Midbrain (tissue), 1 donor: Measurements from ENCODE around the gene TEAD3.

ENCODE experiments used
- DNase-seq: peaks from one replicate; lab custom pipeline; 2025; lab: John Stamatoyannopoulos, UW

TEAD3 gene

DNA sequence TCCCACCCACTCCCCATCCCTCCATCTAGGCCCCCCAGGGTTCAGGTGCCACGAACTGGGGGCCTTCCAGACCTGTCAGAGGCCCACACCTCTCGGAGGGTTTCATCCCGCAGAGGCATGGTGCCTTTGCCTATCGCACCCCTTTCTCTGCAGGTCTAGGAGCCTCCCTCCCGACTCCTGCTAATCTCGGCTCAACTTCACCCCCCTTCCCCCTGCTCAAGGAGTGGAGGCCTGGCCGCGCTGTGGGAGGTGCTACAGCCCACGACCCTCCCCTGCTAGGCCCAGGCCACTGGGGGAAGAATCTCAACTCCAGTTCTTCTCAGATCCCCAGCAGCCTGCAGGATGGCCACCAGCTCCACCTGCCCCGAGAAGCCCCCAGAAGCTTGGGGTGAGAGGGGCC, 15.9 kb upstream of the TEAD3 start, which contains the start of gene TULP1:
Gene TULP1, minus strand, starts transcription at position 157 of the 400 bp plus-strand sequence. Its CDS starts 38 bp downstream, at position 119.
- no peak for DNase-seq

DNA sequence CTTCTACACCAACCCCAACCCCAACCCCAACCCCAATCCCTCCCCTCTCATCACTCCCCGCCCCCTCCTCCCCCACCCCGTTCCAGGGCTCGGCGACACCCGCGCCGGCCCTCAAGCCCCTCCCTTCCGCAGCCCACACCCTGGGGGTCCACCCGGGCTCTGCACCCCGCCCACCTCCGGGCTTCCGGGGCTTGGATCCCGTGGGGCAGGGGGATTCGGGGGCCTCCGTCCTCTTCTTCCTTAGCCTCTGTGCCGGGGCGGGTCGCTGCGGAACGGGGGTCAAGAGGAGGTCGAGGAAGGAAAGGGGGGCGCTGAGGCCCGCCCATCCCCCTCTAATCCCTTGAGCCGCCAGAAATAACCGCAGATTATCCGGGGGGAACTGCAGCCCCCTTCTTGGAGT, 15.1 kb upstream of the TEAD3 start:
- DNase-seq, result no peak

DNA sequence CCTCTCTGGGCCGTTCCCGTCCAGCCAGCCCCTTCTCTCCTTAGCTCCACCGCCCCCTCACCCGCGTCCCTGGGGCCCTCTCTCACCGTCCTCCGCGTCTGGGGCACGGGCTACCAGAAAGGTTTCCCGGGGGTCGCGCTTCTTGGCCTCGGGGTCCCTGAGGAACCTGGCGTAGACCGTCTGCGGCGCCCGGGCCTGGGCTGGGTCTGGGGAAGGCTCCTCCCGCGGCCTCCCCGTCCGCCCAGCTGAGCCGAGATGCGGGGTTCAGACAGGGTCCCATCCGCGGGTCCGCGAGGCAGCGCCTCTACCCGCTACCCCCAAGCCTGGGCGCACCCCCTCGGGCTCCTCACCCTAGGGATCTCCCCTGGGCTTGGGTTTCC, 14.7 kb upstream of the TEAD3 start:
- DNase-seq, result no peak

DNA sequence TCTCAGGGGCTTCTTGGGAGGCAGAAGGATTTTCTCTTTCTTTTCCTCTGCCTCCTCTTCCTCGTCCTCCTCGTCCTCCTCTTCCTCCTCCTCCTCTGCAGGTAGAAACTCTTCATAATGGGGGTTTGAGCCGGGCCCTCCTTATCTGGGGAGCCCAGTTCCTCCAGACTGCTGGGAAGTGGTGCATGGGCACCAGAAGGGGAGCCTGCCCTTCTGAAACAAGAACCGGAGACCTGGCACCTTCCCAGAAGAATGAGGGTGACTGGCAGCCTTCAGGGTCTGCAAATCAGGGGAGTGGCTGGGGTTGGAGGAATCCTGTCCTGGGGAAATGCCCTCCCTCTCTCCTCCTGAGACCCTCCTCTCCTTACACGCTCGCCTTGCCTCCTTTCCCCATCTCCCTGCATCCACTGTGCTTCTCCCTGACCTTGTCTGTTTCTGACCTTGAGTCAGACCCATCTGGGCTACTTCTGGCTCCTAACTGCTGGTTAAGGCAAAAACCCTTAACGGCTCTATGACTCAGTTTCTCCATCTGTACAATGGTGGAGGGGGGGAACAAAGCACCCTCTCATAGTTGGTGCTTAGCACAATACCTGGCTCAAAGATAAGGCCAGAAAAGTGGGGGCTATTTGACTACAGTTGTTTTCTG, 14.2 kb upstream of the TEAD3 start:
- DNase-seq, result no peak

DNA sequence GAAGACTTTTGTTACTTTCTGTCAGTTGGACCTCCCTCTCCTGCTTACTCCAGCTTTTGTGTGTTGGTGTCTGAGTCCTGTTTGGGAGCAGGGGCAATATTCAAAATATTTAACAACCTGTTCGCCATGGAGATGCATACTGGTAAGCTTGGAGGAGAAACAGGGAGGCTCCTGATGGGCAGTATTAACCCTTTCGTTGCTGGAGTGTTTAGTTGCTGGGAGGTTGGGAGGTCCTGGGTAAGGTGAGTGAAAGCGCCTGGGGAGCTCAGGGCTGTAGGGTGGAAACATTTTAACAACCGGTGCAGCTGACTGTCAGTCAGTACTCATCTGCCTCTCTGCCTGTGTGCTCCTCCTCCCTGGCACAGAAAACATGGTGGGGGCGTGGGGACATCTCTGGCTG, 11.7 kb upstream of the TEAD3 start:
- DNase-seq, result no peak

DNA sequence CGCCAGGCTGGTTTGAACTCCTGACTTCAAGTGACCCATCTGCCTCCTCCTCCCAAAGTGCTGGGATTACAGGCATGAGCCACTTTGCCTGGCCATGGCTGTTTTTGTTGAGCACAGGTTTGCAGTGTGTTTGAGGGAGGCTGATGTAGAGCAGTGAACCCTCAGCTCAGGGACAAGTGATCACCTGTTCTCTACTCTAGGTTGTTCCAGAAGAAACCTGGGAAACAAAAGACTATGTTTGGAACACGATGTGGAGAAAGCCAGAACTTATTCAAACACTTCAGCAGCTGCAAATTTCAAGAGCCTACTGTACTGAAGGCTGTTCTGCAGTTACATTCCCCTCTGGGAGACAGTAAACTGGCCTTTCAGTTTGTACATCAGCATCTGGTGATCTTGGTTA, 11.1 kb upstream of the TEAD3 start:
- DNase-seq, result no peak

DNA sequence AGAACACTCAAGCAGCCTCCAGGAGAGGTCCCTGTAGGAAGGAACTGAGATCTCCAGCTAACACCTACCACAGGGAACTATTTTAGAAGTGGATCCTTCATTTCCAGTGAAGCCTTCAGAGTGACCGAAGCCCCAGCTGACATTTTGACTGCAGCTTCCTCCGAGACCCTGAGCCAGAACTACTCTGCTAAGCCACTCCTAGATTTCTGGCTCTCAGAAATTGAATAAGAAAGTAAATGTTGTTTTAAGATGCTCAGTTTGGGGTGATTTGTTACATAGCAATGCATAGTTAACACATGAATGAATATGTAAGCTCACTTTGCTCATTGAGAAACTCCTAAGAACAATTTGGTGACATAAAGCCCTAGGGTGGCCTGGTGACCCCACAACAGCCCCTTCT, 10.3 kb upstream of the TEAD3 start:
- DNase-seq, result no peak

DNA sequence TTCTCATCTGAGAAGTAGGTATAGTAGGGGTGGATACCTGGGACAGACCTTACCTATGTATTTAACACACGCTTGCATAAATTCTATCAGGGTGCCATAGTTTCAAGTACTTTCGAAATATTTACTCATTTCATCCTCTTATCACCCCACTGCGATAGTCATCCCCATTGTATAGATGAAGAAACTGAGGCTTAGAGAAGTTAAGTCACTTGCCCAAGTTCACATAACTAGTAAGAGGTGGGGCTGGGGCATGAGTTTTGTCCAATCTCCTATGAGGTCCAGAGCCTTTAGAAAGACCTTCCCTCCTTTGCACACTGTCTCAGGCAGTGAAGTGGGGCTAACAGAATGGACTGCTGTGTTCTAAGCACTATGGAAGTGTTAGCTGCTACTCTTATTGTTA, 9.7 kb upstream of the TEAD3 start:
- DNase-seq, result no peak

DNA sequence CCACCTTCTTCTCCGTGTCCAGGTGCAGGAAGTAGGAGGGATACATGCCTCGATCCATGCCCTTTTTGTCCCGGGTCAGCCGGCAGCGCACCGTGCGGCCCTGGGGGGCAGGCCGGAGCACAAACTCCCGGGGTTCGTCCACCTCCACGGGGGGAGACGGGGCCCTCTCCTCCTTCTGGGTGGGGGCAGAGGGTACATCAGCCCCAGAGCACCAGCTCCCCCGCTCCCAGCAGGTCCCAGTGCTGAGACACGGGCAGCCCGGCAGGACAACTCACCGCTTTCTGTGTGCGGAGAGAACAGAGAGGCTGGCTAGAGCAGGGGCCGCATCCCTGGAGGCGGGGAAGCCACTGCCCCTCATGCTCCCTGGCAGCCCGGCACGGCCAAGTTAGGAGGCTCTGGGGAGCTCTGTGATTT, 9.1 kb upstream of the TEAD3 start:
- no peak for DNase-seq

DNA sequence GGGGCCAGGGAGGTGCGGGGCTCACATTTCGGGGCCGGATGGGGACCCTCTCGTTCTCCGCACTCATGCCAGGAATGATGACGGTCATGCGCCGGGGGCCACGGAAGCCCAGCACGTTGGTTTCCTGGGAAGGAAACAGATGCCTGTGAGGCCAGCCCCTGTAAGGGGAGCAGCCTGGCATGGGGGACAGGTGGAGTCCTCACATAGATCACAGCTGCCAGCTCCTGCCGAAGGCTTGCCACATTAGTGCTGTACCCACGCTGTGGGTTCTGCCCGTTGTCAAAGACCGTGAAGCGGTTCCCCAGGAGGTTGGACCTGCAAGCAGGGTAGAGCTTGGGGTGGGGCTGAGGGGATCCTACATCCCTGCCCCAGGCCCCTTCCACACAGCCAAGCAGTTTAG, 6.7 kb upstream of the TEAD3 start:
- DNase-seq, result no peak

DNA sequence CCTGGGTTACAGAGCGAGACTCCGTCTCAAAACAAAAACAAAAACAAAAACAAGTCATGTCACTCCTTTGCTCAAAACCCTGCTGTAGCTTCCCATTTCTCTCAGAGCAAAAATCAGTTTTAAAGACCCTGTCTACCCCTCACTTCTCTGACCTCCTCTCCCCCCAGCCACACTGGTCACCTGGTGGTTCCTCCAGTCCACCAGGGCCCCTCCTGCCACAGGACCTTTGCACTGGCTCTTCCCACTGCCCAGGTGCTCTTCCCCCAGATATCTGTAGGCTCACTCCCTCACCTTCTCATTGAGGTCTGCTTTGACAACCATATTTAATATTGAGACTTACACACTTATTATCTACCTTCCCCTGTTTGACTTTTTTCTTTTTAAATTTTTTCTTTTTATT, 4.9 kb upstream of the TEAD3 start:
- no peak for DNase-seq

DNA sequence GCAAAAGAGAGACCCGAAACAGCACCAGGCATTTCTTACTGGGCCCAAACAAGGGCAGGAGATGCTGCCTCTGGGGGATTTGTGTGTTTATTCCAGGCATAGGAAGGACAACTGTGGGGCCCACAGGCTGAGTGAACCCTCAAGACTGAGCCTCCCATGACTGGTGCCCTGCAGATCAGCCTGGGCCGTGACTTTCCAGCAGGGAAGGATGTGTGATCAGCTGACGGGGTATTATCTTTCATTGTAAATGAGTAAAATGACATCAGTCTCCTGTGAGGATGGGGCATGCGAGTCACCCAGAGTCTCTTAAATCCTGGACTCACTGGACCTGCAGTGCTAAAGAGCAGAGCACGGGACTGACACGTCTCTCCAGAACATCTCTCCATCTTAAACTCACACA, 3.9 kb upstream of the TEAD3 start:
- DNase-seq, result no peak

DNA sequence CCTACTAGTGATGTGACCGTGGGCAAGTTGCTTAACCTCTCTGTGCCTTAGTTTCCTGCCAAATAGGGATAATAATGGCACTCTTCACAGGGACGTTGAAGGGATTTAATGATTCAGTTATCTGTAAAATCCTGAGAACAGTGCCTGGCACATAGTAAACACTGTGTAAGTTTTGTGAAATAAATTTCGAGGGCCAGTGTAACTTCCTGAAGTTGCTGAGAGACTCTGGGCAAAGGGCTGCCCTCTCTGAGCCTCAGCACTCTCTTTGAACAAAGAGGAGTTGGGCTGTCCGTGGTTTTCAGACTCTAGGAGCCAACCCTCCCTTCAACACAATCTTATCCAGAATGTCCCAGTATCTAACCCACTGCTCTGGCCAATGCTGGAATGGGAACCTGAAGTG, 2.5 kb upstream of the TEAD3 start:
- DNase-seq, result no peak

DNA sequence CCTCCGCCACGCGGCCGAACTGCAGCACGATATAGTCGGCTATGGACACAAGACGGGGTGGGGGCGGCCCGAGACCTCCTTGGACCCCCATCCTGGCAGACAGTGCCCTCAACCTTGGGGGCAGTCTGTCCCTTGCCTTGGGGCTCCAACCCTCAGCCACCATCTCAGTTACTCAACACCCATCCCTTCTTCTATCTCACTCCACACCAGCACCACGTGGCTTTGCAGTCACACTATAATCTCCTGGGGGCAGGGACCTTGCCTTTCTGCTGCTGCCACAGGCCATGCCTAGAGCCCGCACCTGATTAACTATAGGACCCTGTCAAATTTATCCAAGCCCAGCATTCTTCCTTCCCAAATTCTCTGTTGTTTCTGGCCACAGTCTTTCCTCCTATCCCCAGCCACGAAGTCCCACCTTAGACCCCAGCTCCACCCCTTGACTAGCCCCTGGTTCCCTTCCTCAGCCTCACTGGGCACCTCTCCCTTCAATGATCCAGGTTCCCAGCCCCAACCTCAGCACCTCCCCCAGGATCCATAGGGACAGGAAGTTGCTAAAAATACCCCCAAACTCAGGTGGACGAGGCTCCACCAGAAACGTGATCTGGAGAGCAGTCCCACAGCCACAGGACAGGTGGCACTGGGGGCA, 1.7 kb upstream of the TEAD3 start:
- DNase-seq, result no peak

DNA sequence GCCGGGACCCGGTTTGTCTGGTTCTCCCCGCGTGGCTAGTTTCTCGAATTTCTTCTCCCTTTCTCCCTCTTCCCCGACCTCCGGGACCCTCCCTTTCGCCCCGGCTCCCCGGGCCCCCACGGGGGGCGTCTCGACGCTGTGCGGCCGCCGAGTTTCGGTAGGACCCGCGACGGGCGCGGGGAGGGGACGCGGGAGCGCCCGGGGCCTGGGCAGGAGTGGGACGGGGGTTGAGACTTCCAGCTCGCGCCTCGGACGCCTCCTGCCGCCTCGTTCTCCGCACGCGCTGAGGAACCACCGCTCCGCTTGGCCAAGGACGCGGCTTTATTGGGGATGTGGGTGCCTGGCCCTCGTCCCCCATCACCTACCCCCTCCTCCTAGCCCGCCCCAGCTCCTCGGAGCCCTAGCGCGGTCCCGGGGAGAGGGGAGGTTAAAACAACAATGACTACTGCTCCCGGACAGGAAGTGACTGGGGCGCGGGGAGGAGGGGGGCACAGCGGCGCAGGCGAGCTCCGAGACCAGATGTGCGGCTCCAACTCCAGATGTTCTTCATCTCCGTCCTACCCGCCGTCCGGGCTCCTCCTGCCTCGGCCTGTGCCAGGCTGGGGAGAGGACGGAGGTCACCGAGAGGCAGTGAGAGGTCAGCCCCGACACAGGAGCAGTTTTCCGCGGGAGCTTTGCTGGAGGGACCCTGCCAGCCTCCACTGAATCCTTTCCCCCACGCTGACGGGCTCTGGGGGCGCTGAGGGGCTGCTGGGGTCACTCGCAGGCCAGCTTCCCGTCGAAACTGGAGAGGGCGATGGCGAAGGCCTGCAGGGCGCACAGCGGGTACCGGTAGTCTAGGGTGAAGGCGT, 917 bp upstream of the TEAD3 start:
- no peak for DNase-seq

DNA sequence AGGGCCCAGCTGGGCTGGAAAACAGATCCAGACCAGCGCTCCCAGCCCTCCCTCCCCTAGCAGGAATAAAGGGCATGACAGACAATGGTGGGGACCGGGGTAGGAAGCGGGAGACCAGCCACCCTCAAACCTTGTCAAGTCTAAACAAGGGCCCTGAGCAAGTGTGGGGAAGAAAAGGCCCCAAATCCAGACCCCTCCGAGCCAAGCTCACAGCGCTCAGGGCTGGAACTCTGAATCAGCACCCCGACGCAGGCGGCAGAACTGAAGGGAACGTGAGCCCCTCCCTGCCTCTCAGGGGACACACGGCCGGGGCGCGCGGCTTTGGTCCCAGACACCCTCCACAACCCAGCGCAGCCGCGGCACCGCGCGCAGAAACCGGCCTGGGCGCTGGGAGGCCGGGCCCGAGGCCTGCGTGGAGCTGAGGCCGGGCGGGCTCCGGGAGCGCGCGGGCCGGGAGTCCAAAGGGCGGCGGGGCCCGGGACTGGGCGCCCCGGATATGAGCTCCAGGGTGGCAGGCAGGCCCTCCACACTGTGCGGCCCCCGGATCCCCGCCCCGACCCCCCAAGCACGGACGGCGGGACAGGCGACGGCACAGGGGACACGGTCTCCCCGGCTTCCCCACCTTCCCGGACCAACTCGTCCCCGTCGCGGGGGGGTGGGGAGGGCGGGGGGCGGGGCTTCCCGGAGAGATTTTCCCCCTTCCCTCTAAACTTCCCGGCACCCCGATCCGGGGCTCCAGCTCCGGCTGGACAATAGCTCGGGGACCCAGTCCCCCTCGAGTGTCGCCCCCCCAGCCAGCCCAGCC, 641 bp downstream of the TEAD3 start:
- no peak for DNase-seq

DNA sequence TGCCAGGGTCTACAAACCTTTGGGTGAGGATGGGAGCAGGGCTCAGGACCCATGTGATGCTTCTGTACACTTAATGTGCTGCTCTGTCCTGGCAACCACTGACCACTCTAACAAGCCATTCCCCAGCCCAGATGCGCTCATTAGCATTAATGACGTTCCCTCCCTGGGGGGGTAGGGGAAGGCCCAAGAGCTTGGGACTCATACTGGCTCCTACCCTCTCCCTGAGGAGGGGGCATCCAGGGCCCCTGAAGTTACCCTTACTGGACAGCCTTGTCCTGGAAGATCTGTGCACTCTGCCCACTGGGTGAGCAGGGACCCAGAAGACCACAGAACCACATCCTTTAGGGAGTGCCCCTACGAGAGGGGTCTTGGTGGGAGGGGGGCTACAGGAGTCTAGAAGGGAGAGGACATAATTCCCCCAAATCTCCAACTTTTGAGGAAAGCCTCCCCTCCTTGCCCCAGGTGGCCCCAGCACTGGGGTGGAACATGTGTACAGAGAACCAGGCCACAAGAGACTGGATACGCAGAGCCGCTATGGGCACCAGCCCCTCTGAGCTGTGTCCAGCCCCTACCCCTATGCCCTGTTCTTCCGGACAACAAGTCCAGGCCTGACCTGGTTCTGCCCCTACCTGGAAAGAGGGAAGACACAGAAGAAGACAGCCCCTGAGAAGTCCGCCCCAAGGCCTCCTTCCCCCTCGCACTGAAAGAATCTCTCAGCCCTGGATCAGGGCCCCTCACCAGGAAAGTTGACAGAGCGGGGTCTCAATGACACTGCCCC, 1.4 kb downstream of the TEAD3 start:
- no peak for DNase-seq

DNA sequence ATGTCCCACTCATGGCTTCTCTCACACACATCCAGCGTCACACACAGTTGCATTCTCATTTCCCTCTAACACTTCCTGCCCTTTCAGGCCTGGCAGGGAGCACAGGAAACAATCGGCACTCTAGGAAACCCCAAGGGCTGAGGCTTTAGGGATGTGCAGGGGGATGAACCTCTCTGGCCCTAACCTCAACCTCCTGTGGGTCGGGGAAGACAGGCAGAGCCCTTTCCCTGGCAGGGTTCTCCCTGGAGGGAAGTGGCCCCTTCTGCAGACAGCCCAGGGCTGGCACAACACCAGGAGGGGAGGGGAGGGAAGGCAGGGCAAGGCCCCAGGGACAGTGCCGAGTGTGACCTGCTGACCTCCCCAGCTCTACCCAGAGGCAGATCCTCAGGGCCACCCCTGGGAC, 2.7 kb downstream of the TEAD3 start:
- DNase-seq, result no peak

DNA sequence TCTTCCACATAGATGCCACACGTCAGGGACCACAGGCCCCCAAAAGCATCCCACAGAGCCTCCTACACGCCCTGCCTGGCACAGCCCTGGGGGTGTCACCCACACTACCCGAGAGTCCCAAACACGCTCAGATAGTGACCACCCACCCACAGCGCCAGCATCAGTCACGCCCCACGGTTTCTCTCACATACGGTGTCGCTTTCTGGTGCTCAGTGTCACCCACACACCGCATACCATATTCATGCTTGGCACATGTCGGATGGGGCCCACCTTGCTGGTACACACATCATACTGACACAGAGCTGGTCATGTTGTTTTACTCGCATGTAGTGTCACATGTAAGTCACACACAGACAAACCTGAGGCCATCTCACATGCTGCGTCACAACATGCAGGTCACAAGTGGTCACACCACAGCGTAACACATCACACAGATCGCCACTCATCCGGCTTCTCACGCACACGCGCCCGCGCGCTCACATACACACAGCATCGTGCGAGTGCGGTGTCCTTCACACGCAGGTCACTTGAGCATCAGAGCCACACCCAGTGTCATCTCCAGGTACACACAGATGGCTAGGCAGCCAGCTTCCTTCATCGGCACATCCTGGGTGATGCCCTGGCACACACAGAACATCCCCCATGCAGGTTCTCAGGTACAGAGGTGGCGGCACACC, 3.4 kb downstream of the TEAD3 start:
- DNase-seq, result no peak

DNA sequence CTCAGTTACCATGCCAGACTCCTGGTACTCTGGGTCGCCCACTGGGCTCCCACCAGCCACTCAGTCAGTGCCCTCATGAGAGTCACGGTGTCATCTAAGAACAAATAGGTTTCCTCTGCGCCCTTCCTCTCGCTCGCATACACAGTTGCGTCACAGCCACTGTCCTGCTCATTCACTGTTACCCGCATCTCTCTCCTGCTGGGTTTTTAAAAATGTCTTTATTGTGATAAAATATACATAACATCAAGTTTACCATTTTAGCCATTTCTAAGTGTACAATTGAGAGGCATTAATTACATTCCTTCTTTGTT, 4.0 kb downstream of the TEAD3 start:
- no peak for DNase-seq
